Renal cortical epithelial cell (primary cell): Measurements from ENCODE around the gene LRRC74B. TPM values are rescaled to one million over a fixed set of nuclear protein-coding genes. Genes with fewer than 3 reads are reported as not detected.
"Not testable (repeated sequence)": the region's sequence is repeated elsewhere in the genome, so short reads cannot be mapped to it uniquely, and the experiment has no call there.

ENCODE experiments used
- DNase-seq: peaks from one replicate; pipeline ENCODE4 v3.0.0-alpha.2; 2011; ENCODE audit warnings: low read depth
- total RNA-seq: library from RNA; depleted of rRNA; stranded (reverse); fragments of >200 nt; gene quantifications from 2 replicates; pipeline ENCODE4 v1.2.3, GENCODE V29; 2014

Gene LRRC74B
- total RNA-seq, 1 donor from 2014 or later: not detected

DNA sequence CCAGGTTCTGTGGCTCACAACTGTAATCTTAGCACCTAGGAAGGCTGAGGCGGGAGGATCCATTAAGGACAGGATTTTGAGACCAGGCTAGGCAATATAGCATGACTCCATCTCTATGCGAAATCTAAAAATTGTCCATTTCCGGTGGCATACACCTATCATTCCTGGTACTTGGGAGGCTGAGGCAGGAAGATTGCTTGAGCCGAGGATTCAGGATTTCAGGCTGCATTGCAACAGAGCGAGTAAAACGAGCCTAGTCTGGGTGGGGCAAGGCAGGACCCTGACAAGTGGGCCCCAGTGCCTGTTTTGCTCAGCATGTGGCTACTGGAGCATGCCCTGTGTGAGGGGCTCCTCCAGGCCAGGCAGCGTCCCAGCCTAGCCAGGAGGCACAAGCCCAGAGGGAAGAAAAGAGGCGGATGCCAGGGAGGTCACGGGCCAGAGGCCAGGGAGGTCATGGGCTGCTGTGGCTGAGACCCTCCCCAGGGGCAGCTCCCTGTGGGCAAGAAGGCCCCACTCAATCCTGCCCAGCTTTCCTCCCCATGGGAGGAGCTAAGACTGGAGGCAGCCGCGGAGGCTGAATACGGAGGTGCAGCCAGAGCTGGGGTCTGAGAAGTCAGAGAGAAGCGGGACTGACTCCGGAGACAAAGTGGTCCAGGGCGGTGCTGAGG, 8.4 kb downstream of the LRRC74B start:
- DNase-seq: no peak

GRCh38 chr22:21054714-21055563, 9.2 kb downstream of the LRRC74B start:
- DNase-seq: no peak

DNA sequence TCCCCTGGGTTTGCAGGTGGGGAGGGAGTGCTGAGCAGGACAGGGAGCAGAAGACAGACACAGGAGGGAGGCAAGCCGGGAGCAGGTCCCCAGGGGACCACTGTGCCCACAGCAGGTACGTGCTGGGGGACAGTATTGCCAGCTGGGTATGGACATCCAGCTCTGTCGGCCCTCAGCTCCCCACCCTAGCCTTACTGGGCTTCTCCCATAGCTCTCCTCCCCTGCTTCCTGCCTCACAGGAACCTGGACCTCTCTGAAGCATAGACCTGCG, 9.8 kb downstream of the LRRC74B start:
- no peak for DNase-seq

DNA sequence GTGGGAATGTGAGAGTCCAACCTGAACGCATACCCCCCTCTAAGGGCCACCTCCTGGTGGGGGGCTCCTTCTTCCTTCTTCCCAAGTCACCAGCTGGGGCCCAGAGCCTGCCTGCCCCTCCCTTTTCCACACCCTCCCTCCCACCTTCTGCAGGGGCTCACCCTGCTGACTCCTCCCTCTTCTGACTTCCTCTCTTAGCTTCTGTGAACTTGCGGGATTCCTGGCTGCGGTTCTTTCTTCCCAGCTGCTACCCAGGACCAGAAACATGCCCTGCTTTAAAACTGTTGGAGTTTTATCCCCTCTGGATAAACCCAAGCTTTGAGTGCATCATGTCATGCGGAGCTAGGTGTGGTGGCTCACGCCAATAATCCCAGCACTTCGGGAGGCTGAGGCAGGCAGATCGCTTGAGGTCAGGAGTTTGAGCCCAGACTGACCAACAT, 10.2 kb downstream of the LRRC74B start:
- DNase-seq: no peak

- DNase-seq: not testable (repeated sequence)
Measured at GRCh38 chr22:21060363-21060762, 14.6 kb downstream of the LRRC74B start.

DNA sequence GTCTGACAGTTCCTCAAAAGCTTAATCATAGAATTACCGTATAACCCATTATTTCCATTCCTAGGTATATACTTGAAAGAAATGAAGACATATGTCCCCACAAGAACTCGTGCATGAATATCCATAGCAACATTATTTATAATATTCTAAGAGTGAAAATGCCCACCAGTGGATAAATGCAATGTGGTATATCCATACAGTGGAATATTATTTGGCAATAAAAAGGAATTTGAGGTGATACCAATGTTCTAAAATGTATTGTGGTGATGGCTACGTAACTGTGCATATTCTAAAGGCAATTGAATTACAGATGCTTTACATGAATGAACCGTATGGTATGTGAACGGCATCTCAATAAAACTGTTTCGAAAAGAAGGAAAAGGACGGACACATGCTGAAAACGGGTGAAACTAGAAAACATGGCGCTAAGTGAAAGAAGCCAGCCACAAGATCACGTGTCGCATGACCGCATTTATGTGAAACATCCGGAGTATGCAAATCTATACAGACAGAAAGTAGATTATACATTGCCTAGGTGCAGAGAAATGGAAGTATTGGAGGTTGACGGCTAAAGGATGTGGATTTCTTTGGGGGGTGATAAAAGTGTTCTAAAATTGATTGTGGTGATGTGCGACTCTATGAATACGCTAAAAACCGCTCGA, 16.0 kb downstream of the LRRC74B start:
- not testable (repeated sequence) for DNase-seq

DNA sequence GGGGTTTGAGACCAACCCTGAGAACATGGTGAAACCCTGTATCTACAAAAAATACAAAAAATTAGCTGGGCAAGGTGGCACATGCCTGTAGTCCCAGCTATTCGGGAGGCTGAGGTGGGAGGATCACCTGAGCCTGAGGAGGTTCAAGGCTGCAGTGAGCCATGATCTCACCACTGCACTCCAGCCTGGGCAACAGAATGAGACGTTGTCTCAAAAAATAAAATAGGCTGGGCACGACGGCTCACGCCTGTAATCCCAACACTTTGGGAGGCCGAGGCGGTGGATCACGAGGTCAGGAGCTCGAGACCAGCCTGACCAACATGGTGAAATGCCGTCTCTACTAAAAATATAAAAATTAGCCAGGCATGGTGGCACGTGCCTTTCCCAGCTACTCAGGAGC, 18.7 kb downstream of the LRRC74B start:
- DNase-seq: not testable (repeated sequence)

DNA sequence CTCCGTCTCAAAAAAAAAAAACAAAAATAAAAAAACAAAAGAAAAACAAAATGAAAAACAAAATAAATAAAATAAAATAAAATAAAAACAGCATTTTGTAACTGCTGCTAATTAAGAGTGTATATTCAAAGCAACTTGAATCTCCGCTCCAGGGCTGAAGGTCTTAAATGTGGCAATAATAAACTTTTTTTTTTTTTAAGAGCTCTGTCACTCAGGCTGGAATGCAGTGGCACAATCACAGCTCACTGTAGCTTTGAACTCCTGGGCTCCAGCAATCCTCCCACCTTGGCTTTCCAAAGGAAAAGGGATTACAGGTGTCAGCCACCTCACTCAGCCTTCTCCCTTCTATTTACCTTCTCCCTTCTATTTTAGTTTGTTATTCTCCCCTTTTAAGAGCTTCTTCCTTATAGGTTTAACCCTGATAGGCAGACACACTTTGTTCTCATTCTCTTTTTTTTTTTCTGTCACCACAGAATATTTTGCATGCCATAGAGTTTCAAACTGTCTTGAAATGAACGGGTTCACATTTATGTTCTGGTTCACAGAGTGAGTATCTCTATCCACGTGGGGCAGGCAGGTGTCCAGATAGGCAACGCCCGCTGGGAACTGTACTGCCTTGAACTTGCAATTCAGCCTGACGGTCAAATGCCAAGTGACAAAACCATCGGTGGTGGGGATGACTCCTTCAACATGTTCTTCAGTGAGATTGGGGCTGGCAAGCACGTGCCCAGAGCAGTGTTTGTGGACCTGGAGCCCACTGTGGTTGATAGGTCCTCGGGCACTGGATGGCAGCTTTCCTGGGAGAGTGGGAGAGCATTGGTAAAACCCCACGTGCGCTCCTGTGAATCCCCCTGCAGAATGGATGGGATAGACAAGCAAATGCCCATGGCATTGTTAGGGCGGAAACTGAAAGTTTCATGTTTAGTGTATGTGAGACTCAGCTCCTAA, 19.4 kb downstream of the LRRC74B start:
- DNase-seq: no peak

GRCh38 chr22:21067075-21067900, 21.5 kb downstream of the LRRC74B start:
- DNase-seq: no peak

DNA sequence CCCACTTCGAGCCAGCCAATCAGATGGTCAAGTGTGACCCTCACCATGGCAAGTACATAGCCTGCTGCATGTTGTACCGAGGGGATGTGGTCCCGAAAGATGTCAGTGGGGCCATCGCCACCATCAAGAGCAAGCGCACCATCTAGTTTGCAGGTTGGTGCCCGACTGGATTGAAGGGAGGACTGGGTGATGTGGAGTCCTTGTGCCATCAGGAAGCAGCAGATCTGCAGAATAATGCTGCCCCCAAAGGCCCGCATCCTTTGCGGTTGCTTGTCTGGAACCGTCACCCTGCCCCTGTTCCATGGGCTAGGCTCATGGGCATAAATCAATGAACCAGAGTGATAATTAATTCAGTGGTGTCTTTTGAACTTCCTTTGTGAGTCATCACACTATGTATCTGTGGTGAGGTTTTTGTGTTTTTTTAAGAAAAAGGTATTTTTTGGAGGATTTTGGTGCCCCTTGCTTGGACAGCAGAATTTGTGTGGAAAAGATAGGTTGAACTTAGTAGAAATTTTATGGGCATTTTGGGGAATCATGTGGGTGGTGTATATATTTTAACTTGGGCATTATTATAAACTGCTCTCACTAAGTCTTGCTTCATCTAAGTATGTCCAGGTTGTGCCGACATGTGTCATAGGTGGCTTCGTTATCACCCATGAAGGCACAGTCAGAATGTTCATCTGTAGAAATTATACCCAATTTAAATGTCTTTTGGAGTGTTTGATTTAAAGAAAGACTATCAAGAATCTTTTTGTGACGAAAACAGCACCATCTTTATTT, 22.3 kb downstream of the LRRC74B start:
- no peak for DNase-seq

GRCh38 chr22:21068681-21069276, 23.0 kb downstream of the LRRC74B start:
- DNase-seq: no peak

- no peak for DNase-seq
Measured at GRCh38 chr22:21069375-21069774, 23.6 kb downstream of the LRRC74B start.

DNA sequence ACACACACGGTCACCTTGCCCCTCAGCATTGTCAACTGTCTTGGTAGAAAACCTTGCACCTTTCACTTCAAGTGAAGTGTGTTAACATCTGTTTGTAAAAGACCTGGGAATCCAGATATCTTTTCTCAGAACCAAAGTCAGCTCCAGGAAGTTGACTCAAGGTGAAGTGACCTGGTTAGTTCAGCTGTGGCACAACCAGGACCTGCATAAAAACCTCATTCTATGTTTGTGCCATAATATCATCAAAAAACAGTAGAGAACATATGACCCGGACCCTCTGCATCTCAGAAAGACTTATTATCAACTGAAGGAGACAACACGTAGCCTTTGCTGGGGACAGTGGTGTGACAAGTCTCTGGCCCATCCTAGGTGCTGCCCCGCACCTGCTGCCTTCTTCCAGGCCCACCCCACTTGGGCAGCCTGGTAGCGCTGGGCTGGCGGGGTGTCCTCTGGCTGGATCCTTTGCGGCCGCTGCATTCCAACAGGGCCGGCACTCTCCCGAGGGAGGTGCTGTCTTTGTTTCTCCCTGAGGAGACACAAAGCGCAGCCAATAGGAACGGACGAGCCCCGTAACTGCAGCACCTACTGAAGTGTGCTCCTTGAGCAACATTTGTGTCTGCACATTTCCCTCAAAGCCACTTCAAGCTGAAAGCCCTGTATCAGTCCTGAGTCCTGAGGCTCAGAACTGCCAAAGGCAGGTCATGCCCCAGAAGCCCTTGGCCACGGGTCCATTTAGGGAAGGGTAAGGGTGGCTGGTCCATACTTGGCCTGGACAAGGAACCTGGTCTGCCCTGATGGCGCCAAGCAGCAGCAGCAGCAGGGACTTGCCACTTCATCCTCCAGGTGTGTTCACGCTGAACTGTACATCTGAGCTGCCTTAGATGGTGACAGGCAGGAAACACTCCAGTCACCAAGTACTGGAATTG, 25.2 kb downstream of the LRRC74B start:
- DNase-seq: no peak

DNA sequence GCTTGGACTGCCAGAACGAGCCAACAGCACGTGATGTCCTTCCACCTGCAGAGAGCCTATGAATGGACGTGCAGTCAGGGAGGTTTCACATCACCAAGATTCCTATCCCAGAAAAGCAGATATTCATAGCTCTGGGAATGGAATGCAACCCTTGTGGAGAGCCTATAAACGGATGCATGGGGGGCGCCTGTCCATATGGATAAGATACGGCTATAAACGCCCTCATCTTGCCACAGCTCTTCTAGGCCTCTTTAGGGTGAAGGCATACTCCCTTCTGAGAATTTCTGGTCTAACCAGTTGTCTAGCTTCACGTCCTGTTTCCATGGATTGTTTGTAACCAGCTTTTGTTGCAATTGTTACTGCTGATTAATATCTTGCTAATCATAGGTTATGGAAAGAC, 26.1 kb downstream of the LRRC74B start:
- DNase-seq: not testable (repeated sequence)

DNA sequence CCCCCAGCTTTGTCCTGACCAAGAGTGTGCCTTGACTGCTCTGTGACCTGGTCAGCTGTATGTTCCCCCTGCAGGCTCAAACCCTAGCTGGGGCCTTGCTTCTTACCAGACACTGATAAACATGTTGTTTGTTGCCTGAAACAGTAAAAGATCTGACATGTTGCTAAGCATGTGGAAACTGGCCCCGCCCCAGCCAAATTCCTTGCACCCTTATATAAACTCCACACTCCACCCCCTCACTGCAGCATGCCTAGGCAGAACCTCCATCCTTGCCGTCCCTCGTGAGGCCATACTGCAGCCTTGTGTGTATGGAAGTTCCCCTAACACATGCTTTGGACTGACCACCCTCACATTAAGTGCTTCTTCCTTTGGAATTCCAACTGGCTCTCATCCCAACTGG, 27.3 kb downstream of the LRRC74B start:
- no peak for DNase-seq

GRCh38 chr22:21073482-21073881, 27.7 kb downstream of the LRRC74B start:
- no peak for DNase-seq

GRCh38 chr22:21074102-21074715, 28.5 kb downstream of the LRRC74B start:
- peak; percentile 16 for DNase-seq

- DNase-seq: no peak
Measured at GRCh38 chr22:21075516-21076138, 29.9 kb downstream of the LRRC74B start.
